K562 (cell line): ENCODE measurements around the gene ASGR1. TPM values are rescaled to one million over a fixed set of nuclear protein-coding genes. Genes with fewer than 3 reads are reported as not detected.

ENCODE experiments used
- ATAC-seq: fragments of 200-7000 bp; cut with Tn5 transposase; 3 replicates; pipeline ENCODE4 v1.9.1; 2020; ENCODE audit warnings: moderate library complexity
- BruUV-seq: library from RNA; stranded (reverse); fragments of 400-500 nt; replicated peaks from 2 replicates; lab custom pipeline; 2021; lab: Mats Ljungman, UMichigan
- CTCF ChIA-PET: fragments of 300-600 bp; formaldehyde crosslinking; extraction: SDS; loops from one replicate; lab custom pipeline; 2021; ENCODE audit warnings: low intra/inter-chr PET ratio; lab: Yijun Ruan, JAX
- POLR2A ChIA-PET: fragments of 300-600, 350-650 bp; sonication (Branson Sonifier 250); formaldehyde crosslinking; extraction: SDS; loops from one replicate; lab custom pipeline; 2021; ENCODE audit warnings: antibody characterized with exemption, inconsistent platforms; lab: Yijun Ruan, JAX
- DNase-seq, 4 experiments: peaks; one replicate each; pipeline versions ENCODE4 v3.0.0 to v3.0.0-alpha.2; 2011 to 2018; ENCODE audit warnings: low spot score in 3 of 4, mixed read lengths in 3 of 4; ENCODE audit errors: extremely low read depth in 1 of 4
- FAIRE-seq: peaks from 2 replicates; lab custom pipeline; 2011; peaks lifted over from hg19 to GRCh38; lab: Jason Lieb, UNC
- H2AFZ ChIP-seq: 2 replicates; pipeline ENCODE4 v1.6.0; 2011; ENCODE audit warnings: low read depth, low read length, control low read depth, inconsistent platforms
- H3K27ac ChIP-seq: fragments of 200-600 bp; 3 replicates; pipeline ENCODE4 v1.8.0; 2011; ENCODE audit warnings: low read depth, mild to moderate bottlenecking, control low read depth, inconsistent platforms, low read length, moderate library complexity, mixed read lengths; ENCODE audit errors: extremely low read depth
- H3K27me3 ChIP-seq, 2 experiments: fragments of 300-600 bp in 1 of 2; 2 replicates in 1 of 2; 3 replicates in 1 of 2; pipeline versions ENCODE4 v1.6.0 to v1.8.0; 2011; ENCODE audit warnings: inconsistent platforms in 2 of 2, low read length in 2 of 2, mild to moderate bottlenecking in 1 of 2, mixed read lengths in 1 of 2, moderate library complexity in 1 of 2; ENCODE audit not compliant: control insufficient read depth in 2 of 2, insufficient read depth in 2 of 2
- H3K36me3 ChIP-seq: fragments of 300-600 bp; 3 replicates; pipeline ENCODE4 v1.8.0; 2011; ENCODE audit warnings: mild to moderate bottlenecking, low read length, inconsistent platforms; ENCODE audit not compliant: control insufficient read depth, insufficient read depth
- H3K4me1 ChIP-seq, 2 experiments: fragments of 200-600 bp in 1 of 2; replicated peaks in 1 of 2; 2 replicates in 1 of 2; 3 replicates in 1 of 2; pipeline versions ENCODE4 v1.5.1 to v1.8.0; 2011; ENCODE audit warnings: inconsistent platforms in 2 of 2, low read length in 2 of 2, mild to moderate bottlenecking in 1 of 2, mixed read lengths in 1 of 2, moderate library complexity in 1 of 2; ENCODE audit not compliant: control insufficient read depth in 2 of 2, insufficient read depth in 2 of 2
- H3K4me2 ChIP-seq: 2 replicates; pipeline ENCODE4 v1.6.1; 2011; ENCODE audit warnings: low read length, control low read depth, inconsistent platforms, mixed read lengths; ENCODE audit not compliant: insufficient read depth
- H3K4me3 ChIP-seq: fragments of 200-600 bp; sonication (generic), shearing (Covaris generic); 2 replicates; pipeline ENCODE4 v1.5.1; 2016; ENCODE audit warnings: control low read depth, inconsistent platforms
- H3K79me2 ChIP-seq: fragments of 200-600 bp; 3 replicates; pipeline ENCODE4 v1.8.0; 2011; ENCODE audit warnings: low read length, inconsistent platforms; ENCODE audit not compliant: control insufficient read depth, insufficient read depth
- H3K9ac ChIP-seq, 2 experiments: 2 replicates each; pipeline versions ENCODE4 v1.6.0 to v1.6.1; 2011; ENCODE audit warnings: low read depth in 2 of 2, low read length in 2 of 2, control low read depth in 1 of 2, inconsistent platforms in 1 of 2, mild to moderate bottlenecking in 1 of 2, mixed read lengths in 1 of 2; ENCODE audit not compliant: insufficient read depth in 1 of 2
- H3K9me1 ChIP-seq: one replicate; pipeline ENCODE4 v1.6.0; 2011; ENCODE audit warnings: inconsistent platforms, mild to moderate bottlenecking, low read length, moderate library complexity; ENCODE audit not compliant: control insufficient read depth, insufficient read depth
- H3K9me3 ChIP-seq: replicated peaks from 2 replicates; pipeline ENCODE4 v1.5.1; 2011; ENCODE audit warnings: low read depth, low read length, inconsistent platforms; ENCODE audit not compliant: control insufficient read depth, insufficient read depth
- H4K20me1 ChIP-seq: replicated peaks from 2 replicates; pipeline ENCODE4 v1.6.1; 2011; ENCODE audit warnings: low read length, inconsistent platforms, mixed read lengths; ENCODE audit not compliant: control insufficient read depth, insufficient read depth
- DIDO1 ChIP-seq: fragments of 450-650 bp; IDR thresholded peaks from 2 replicates; pipeline ENCODE4 v1.6.1; 2016; ENCODE audit warnings: low read depth, missing biosample characterization, missing genetic modification characterization
- POLR2G ChIP-seq: fragments of 200-400 bp; formaldehyde crosslinking; IDR thresholded peaks from 2 replicates; pipeline ENCODE4 v1.6.1; 2017; ENCODE audit warnings: low read depth, mild to moderate bottlenecking, antibody characterized with exemption, low read length, moderate library complexity
- ZNF740 ChIP-seq, 3 experiments: fragments of 200-800 bp in 1 of 3; sonication (Bioruptor generic) in 1 of 3; sonication (generic) in 1 of 3; formaldehyde crosslinking in 1 of 3; IDR thresholded peaks; 2 replicates each; pipeline versions ENCODE4 v1.6.1 to v1.8.0; 2016 to 2022; ENCODE audit warnings: mild to moderate bottlenecking in 2 of 3, missing compliant biosample characterization in 2 of 3, missing genetic modification characterization in 2 of 3, missing genetic modification reagents in 1 of 3
- WGBS: fragments of 100-300 bp; shearing (Covaris generic); methylation state at CpG from one replicate; pipeline ENCODE4 v1.1.6; 2016; ENCODE audit warnings: low coverage, mixed read lengths; ENCODE audit not compliant: insufficient coverage; ENCODE audit errors: missing lambda C conversion rate; 5-methylcytosine and 5-hydroxymethylcytosine counted together
- in situ Hi-C: fragments of 300-500 bp; cut with MboI; formaldehyde crosslinking; loops from 4 replicates; pipeline ENCODE4 v1.15.0; 2018; ENCODE audit warnings: inconsistent platforms, mixed read lengths
- intact Hi-C: fragments of 100-400 bp; cut with micrococcal nuclease; formaldehyde crosslinking; loops from 2 replicates; pipeline ENCODE4 v1.14.2; 2022
- polyA plus RNA-seq, 8 experiments: library from polyadenylated mRNA; depleted of rRNA in 4 of 8; stranded (reverse) in 5 of 8; unstranded in 3 of 8; fragments of >200 nt; fragmentation: Nextera tagmentation in 2 of 8; fragmentation: Illumina TruSeq in 1 of 8; extraction: Ambion mirVana in 2 of 8; extraction: Trizol in 1 of 8; gene quantifications; 2 replicates each; pipeline versions ENCODE4 v1.2.1 to v1.2.3, GENCODE V29; 2011 to 2014; ENCODE audit warnings: inconsistent platforms in 1 of 8, missing spikeins in 1 of 8
- total RNA-seq, 7 experiments: library from RNA; depleted of rRNA in 6 of 7; stranded (reverse); fragments of >200 nt in 6 of 7; fragmentation: Illumina TruSeq in 2 of 7; extraction: Trizol in 2 of 7; gene quantifications; 2 replicates each; pipeline versions ENCODE4 v1.2.1 to v1.2.3, GENCODE V29; 2011 to 2021; ENCODE audit warnings: low replicate concordance in 1 of 7

Gene ASGR1
- total and polyA plus RNA-seq, 9 of the 15 experiments (the other 6 are each of a cell fraction or from before 2014, with no cell fraction given) = 0.11 to 1.0 (median 0.64) TPM; not detected in 2

- Histone ChIP-seq H3K27me3 (no peaks in the 10 kb centered on the region), H4K20me1 (peaks cover 6% of the 10 kb centered on the region), H3K36me3 (peaks cover 33% of the 10 kb centered on the region; the same call in 2 of the 3 replicates), H2AFZ (peak overlapping the region; percentile 94), H3K9me3 (no peaks in the 10 kb centered on the region), H3K27ac (peak overlapping the region; percentile 90), H3K4me2 (peak overlapping the region; percentile 93), H3K9ac (peak overlapping the region; percentile 90 to 99), H3K9me1 (peaks cover 6% of the 10 kb centered on the region), H3K4me3 (no peak overlapping the region), H3K79me2 (peaks cover 44% of the 10 kb centered on the region), H3K4me1 (peaks cover 40 to 56% of the 10 kb centered on the region in 2 experiments)
- ChIA-PET POLR2A (interaction anchor here (0.5 to 7.7 kb wide), 5 partner anchors 16 to 319 kb away, joined by 3 to 73 read pairs (median 4); partner anchors contain the start of genes DVL2, GABARAP and SLC16A13), CTCF (no interaction called here)
- 23% methylated on average over 3 of the region's 6 CpGs for WGBS
- no peak for ATAC-seq
- in situ Hi-C loops (no loop called here), intact Hi-C loops (no loop called here)
- no TSS peak for BruUV-seq
- no peak for FAIRE-seq
- DNase-seq = no peak
- TF ChIP-seq ZNF740 (CRISPR knock-in tag; IDR thresholded peaks at IDR 0.05) = no peak
- no peak for TF ChIP-seq ZNF740 (tag; IDR thresholded peaks at IDR 0.05)
- no peak for TF ChIP-seq DIDO1 (tag)
- peak; percentile 5; the same call in 1 of the 2 replicates for TF ChIP-seq POLR2G
- TF ChIP-seq, all 486 proteins: peak for 1
Measured at GRCh38 chr17:7218758-7219157, 39.6 kb upstream of the ASGR1 start.
